Central memory CD8-positive, alpha-beta T cell (primary cell): ENCODE data around the gene ATP6V1C2.
A peak's percentile ranks its signal among the peaks of the same experiment; 100 is the strongest.

Experiments
- ATAC-seq: fragments of 150-1000 bp; cut with Tn5 transposase; replicated peaks from 2 replicates; pipeline ENCODE4 v1.10.0; 2022; ENCODE audit warnings: mild to moderate bottlenecking, moderate FRiP score, moderate number of reproducible peaks; ENCODE audit not compliant: poor library complexity, severe bottlenecking; ENCODE audit errors: extremely low read depth
- DNase-seq, 2 donors: peaks; one replicate each; pipeline ENCODE4 v3.0.0; 2021; ENCODE audit warnings: low spot score in 2 of 2
- H3K27ac Mint-ChIP-seq: one replicate; pipeline ENCODE4 v1.8.0; 2022; ENCODE audit warnings: low read depth, mild to moderate bottlenecking, moderate library complexity, mixed read lengths
- H3K27me3 Mint-ChIP-seq: one replicate; pipeline ENCODE4 v1.8.0; 2022; ENCODE audit warnings: mixed read lengths
- H3K36me3 Mint-ChIP-seq: one replicate; pipeline ENCODE4 v1.8.0; 2022; ENCODE audit warnings: mild to moderate bottlenecking, moderate library complexity, mixed read lengths; ENCODE audit not compliant: insufficient read depth
- H3K4me1 Mint-ChIP-seq: one replicate; pipeline ENCODE4 v1.8.0; 2022; ENCODE audit warnings: mixed read lengths
- H3K4me3 Mint-ChIP-seq: one replicate; pipeline ENCODE4 v1.8.0; 2022; ENCODE audit warnings: mild to moderate bottlenecking, moderate library complexity, mixed read lengths
- H3K9me3 Mint-ChIP-seq: one replicate; pipeline ENCODE4 v1.8.0; 2022; ENCODE audit warnings: mixed read lengths

ATP6V1C2 gene

GRCh38 chr2:10764096-10764785, 42.8 kb downstream of the ATP6V1C2 start:
- H3K4me1 Mint-ChIP-seq = no peaks in the 10 kb centered on the region
- H3K27ac Mint-ChIP-seq = no peak overlapping the region
- H3K27me3 Mint-ChIP-seq = peaks cover 19% of the 10 kb centered on the region
- DNase-seq (no peak), ATAC-seq (no peak)
- no peaks in the 10 kb centered on the region for H3K36me3 Mint-ChIP-seq
- H3K9me3 Mint-ChIP-seq = no peaks in the 10 kb centered on the region
- no peak overlapping the region for H3K4me3 Mint-ChIP-seq

GRCh38 chr2:10764896-10765295, 43.5 kb downstream of the ATP6V1C2 start:
- DNase-seq (no peak), ATAC-seq (no peak)
- Mint-ChIP-seq H3K4me1 (no peaks in the 10 kb centered on the region), H3K36me3 (no peaks in the 10 kb centered on the region), H3K9me3 (no peaks in the 10 kb centered on the region), H3K27ac (no peak overlapping the region), H3K4me3 (no peak overlapping the region), H3K27me3 (peaks cover 19% of the 10 kb centered on the region)

- DNase-seq (no peak), ATAC-seq (no peak)
- no peak overlapping the region for H3K4me3 Mint-ChIP-seq
- H3K4me1 Mint-ChIP-seq = no peaks in the 10 kb centered on the region
- no peak overlapping the region for H3K27ac Mint-ChIP-seq
- peaks cover 19% of the 10 kb centered on the region for H3K27me3 Mint-ChIP-seq
- H3K36me3 Mint-ChIP-seq = no peaks in the 10 kb centered on the region
- no peaks in the 10 kb centered on the region for H3K9me3 Mint-ChIP-seq
These were observed 44.0 kb downstream of the ATP6V1C2 start for GRCh38 chr2:10765461-10765860.

GRCh38 chr2:10765914-10766313, 44.5 kb downstream of the ATP6V1C2 start:
- Mint-ChIP-seq H3K36me3 (no peaks in the 10 kb centered on the region), H3K27ac (no peak overlapping the region), H3K9me3 (no peaks in the 10 kb centered on the region), H3K4me1 (no peaks in the 10 kb centered on the region), H3K27me3 (peaks cover 19% of the 10 kb centered on the region), H3K4me3 (no peak overlapping the region)
- DNase-seq (no peak), ATAC-seq (no peak)

GRCh38 chr2:10768063-10768507, 46.7 kb downstream of the ATP6V1C2 start:
- no peak for DNase-seq
- H3K9me3 Mint-ChIP-seq = no peaks in the 10 kb centered on the region
- H3K27me3 Mint-ChIP-seq = peaks cover 12% of the 10 kb centered on the region
- no peaks in the 10 kb centered on the region for H3K4me1 Mint-ChIP-seq
- no peak overlapping the region for H3K4me3 Mint-ChIP-seq
- no peaks in the 10 kb centered on the region for H3K36me3 Mint-ChIP-seq
- ATAC-seq = no peak
- no peak overlapping the region for H3K27ac Mint-ChIP-seq

GRCh38 chr2:10770956-10771750, 49.7 kb downstream of the ATP6V1C2 start:
- H3K9me3 Mint-ChIP-seq = no peaks in the 10 kb centered on the region
- ATAC-seq (no peak), DNase-seq (no peak)
- no peak overlapping the region for H3K27ac Mint-ChIP-seq
- no peaks in the 10 kb centered on the region for H3K36me3 Mint-ChIP-seq
- no peaks in the 10 kb centered on the region for H3K27me3 Mint-ChIP-seq
- H3K4me1 Mint-ChIP-seq = no peaks in the 10 kb centered on the region
- H3K4me3 Mint-ChIP-seq = no peak overlapping the region

GRCh38 chr2:10771786-10772185, 50.4 kb downstream of the ATP6V1C2 start:
- H3K27ac Mint-ChIP-seq = no peak overlapping the region
- no peaks in the 10 kb centered on the region for H3K4me1 Mint-ChIP-seq

GRCh38 chr2:10772201-10772867, 50.9 kb downstream of the ATP6V1C2 start:
- Mint-ChIP-seq H3K27me3 (no peaks in the 10 kb centered on the region), H3K4me3 (no peak overlapping the region), H3K27ac (peak overlapping the region; percentile 50), H3K9me3 (no peaks in the 10 kb centered on the region), H3K36me3 (no peaks in the 10 kb centered on the region), H3K4me1 (no peaks in the 10 kb centered on the region)
- ATAC-seq = no peak
- no peak for DNase-seq

More at GRCh38 chr2:10771786-10772185, 50.4 kb downstream of the ATP6V1C2 start:
- Mint-ChIP-seq H3K36me3 (no peaks in the 10 kb centered on the region), H3K9me3 (no peaks in the 10 kb centered on the region), H3K4me3 (no peak overlapping the region), H3K27me3 (no peaks in the 10 kb centered on the region)
- DNase-seq = no peak
- ATAC-seq = no peak

- H3K4me1 Mint-ChIP-seq = no peaks in the 10 kb centered on the region
- DNase-seq (no peak), ATAC-seq (no peak)
- H3K27me3 Mint-ChIP-seq = no peaks in the 10 kb centered on the region
- H3K27ac Mint-ChIP-seq = peak overlapping the region; percentile 50
- no peak overlapping the region for H3K4me3 Mint-ChIP-seq
- no peaks in the 10 kb centered on the region for H3K36me3 Mint-ChIP-seq
- H3K9me3 Mint-ChIP-seq = no peaks in the 10 kb centered on the region
These were observed 51.4 kb downstream of the ATP6V1C2 start for GRCh38 chr2:10772868-10773215.

- ATAC-seq = no peak
- H3K36me3 Mint-ChIP-seq = no peaks in the 10 kb centered on the region
- DNase-seq = no peak
- no peaks in the 10 kb centered on the region for H3K9me3 Mint-ChIP-seq
- H3K4me3 Mint-ChIP-seq = no peak overlapping the region
- no peaks in the 10 kb centered on the region for H3K27me3 Mint-ChIP-seq
- no peak overlapping the region for H3K27ac Mint-ChIP-seq
- no peaks in the 10 kb centered on the region for H3K4me1 Mint-ChIP-seq
These were observed 52.5 kb downstream of the ATP6V1C2 start for GRCh38 chr2:10773821-10774341.

- Mint-ChIP-seq H3K36me3 (no peaks in the 10 kb centered on the region), H3K9me3 (no peaks in the 10 kb centered on the region), H3K4me3 (no peak overlapping the region), H3K4me1 (no peaks in the 10 kb centered on the region), H3K27me3 (no peaks in the 10 kb centered on the region), H3K27ac (no peak overlapping the region)
- DNase-seq (no peak), ATAC-seq (no peak)
These were observed 53.0 kb downstream of the ATP6V1C2 start for GRCh38 chr2:10774394-10774793.

- ATAC-seq (no peak), DNase-seq (no peak)
- H3K4me3 Mint-ChIP-seq = no peak overlapping the region
- H3K9me3 Mint-ChIP-seq = no peaks in the 10 kb centered on the region
- H3K36me3 Mint-ChIP-seq = no peaks in the 10 kb centered on the region
- H3K27ac Mint-ChIP-seq = peak overlapping the region; percentile 46
- H3K27me3 Mint-ChIP-seq = no peaks in the 10 kb centered on the region
- no peaks in the 10 kb centered on the region for H3K4me1 Mint-ChIP-seq
These were observed 53.8 kb downstream of the ATP6V1C2 start for GRCh38 chr2:10775021-10775780.
